ENCODE measurements around the gene ZNF17.

Gene ZNF17

DNA sequence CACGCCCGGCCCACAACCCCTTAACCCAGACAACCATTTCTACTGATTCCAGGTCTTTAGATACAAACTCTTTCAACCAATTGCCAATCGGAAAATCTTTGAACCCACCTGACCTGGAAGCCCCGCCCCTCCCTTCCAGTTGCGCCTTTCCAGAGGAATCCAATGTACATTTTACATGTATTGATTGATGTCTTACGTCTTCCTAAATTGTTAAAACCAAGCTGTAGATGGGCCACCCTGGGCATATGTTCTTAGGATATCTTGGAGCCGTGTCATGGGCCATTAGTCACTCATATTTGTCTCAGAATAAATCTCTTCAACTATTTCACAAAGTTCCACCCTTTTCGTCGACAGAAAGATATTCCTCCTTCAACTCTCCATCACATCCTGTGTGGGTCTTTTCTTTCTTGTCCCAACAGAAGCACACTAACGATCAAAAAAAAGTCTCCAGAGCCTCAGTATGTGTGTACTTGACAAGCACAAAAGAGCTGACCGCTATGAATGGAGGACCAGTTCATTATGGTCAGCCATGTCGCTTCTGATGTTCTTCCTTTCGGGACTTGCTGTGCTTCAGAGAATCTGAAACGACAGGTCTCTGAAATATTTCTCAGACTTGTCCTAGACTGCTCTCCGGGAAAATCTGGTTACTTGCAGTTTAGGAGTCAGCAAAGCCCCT is 23.6 kb downstream of the ZNF17 start:
- DNase-seq: peak in 1 of 2 experiments; percentile 45

DNA sequence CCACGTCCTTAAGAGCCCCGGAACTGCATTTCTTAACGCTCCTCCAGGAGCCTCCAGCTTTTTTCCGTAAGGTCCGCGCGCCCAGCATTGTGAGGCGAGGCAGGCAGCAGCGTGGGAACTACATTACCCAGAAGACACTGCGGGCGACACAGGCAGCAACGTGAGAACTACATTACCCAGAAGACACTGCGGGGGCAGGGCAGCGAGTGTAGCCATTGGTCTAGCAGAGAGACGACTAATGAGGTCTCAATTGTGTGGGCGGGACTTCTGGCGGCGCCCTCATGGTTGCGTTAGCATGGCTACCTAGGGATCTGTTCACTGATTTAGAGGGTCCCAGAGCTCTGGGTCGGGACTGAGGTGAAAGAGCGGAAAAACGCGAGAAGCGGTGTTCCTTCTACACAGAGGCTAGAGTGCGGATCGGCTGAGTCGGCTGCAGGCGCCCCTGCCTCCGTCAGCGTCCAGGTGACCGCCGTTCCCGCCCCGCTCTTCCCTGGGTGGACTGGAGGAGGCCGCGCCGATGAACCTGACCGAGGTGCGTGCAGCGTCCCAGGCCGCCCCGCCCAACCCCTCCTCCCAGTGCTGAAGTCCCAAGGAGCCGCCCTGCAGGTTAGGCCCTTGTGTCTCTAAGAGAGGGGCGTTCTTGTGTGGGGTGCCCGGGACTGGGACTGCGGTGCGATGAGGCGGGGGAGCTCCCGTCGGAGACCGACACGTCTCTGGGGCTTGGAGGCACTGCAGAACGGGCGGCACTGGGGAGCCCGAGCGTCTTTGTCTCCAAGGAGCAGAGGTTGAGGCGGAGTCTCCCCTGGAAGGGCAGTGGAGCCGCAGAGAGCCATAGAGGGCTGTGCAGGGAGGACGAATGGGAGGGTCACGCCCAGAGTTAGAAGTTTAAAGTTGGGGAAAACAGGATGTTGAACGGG is 24.4 kb downstream of the ZNF17 start, which contains the start of gene ZNF749:
Gene ZNF749, plus strand, starts transcription at position 264 of the 917 bp plus-strand sequence. Its CDS starts 254 bp downstream, at position 518.
- peak; percentile 95 to 97 for DNase-seq

DNA sequence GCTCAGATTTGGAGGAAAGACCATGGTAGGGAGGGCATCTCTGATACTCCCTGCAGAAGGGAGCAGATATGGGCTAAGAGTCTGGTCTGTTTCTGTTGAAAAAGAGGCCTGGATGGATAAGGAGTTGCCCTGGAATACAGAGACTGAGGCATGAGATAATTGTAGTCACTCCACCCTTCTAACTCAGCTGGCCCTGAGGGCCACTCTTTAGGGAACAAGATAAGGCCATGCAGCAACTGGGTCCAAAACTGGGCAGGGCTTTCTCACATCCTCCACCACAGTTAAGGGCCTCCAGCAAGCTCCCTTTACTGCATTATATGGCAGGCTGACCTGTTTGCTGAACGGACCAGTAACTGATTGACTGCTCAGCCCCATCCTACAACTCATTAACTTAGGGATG is 25.5 kb downstream of the ZNF17 start:
- DNase-seq: no peak

DNA sequence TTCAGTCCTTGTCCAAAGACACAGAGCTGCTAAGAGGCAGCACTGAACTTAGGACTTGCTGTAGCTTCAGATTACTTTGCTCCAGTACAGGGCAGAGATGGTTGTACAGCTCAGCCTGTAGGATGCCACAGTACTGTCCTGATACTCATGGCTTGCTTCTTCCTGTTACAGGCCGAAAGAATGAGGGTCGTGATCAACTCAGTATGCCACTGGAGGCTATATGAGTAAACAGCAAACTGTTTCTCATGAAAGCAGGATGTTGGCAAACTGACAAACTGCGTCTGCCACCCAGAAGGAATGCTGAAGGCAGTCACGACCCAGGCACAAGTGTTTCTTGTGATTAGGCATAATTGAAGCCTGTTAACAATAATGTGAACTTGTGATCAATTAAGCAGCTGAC is 27.0 kb downstream of the ZNF17 start:
- DNase-seq: no peak

DNA sequence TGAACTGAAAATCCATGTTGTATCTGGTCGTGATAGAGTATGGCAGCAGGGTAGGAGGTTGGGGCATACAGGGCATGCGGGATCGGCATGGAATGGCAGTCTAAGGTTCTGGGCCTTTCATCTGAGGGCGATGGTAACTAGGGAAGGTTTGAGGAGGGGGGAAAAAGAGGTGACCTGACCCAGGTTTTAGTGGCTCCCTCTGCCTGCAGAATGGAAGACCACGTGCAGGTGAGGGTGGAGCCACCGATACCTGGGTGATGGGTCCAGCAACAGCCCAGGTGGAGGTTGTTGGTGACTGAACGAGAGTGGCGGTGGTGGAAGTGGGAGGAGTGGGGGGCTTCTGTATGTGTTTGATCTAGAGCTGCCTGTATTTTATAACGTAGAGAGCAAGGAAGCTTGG is 28.0 kb downstream of the ZNF17 start:
- DNase-seq: no peak

DNA sequence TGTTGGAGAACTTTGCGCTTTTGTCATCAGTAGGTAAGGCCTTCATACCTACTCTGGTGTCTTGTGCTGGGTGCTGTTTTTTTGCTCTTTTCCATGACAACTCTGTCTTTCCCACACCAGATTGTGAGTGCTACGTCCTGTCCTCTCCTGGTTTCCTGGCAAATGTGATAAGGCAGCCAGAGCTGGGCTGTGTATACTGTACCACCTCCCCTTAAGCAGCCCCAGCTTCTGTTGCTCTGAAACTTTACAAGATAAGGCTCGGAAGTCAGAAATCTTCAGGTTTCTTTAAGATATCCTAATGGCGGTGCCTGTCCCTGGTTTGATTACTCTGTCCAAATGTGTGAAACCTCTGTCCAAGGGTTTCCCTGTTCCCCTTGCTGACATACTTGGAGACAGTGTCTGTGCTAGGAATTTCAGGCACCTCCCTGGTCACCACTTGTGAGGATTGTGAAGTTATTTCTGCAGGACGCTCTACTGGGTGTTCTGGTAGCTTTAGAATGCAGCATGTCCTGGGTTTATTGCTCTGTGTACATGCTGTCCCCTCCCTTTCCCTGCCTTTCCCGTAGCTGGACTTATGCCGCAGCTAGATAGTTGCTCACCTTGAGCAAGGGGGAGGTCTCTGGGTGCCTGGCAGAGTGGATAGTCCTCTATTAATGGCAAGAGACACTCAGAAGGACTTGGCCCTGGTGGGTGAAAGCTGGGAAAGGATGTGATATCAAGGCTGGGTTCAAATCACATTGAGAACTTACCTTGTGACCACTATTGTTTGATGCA is 31.2 kb downstream of the ZNF17 start:
- no peak for DNase-seq

DNA sequence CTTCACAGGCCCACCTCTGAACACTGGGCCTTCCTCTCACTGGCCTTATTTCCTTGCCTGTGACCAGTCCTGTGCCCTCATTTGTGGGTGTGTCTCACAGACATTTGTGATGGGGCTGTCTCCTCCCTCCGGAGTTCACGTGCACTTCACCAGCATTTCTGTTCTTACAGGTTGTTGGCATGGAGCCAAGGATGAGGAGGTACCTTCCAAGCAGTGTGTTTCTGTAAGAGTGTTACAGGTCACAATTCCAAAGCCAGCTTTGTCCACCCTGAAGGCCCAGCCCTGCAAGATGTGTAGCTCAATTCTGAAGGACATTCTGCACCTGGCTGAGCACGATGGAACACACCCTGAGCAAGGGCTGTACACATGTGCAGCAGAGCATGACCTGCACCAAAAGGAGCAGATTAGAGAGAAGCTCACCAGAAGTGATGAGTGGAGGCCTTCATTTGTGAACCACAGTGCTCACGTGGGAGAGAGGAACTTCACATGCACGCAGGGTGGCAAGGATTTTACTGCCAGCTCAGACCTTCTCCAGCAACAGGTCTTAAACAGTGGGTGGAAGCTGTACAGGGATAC is 32.2 kb downstream of the ZNF17 start:
- DNase-seq: no peak

DNA sequence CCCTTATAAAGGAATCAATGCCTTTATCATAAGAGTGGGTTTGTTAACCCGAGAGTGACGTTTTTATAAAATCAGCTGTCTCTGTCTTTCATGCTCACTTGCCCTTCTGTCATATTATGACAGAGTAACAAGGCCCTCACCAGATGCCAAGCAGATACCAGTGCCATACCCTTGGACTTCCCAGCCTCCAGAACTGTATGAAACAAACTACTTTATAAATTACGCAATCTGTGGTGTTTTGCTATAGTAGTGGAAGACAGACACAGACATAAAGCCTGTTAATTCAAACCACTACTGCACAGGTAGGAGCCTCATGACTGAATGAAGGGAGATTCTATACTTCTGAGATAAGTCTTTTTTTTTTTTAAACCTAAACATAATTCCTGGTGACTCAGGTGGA is 41.3 kb downstream of the ZNF17 start:
- no peak for DNase-seq

DNA sequence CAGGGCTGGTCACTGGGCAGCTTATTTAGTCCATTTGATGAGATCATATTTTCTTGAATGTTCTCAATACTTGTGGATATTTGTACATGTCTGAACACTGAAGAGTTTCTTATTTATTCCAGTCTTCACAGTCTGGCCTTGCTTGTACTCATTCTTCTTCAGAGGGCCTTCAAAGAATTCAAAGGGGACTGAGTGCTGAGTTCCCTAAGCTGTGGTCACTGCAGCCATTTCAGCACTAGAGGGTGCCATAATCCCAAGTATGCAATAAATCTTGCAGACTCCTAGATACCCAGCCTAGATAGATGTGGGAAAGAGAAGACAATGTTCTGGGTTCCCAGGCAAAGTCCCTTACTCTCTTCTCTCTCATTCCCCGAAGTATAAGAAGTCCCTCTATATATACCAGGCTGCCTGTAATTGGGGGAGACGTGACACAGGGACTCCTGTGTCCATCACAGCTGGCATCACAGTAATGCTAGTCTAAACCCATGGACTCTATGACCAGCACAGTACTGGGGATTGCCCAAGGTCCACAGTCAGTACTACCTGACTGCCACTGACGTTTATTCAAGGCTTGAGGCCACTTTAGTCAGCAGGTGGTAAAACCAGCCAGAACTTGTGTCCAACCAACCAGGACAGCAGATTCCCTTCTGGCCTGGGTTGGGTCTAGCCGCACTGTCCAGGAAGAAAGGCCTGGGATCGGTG is 54.9 kb downstream of the ZNF17 start:
- DNase-seq: peak; percentile 62 to 78

DNA sequence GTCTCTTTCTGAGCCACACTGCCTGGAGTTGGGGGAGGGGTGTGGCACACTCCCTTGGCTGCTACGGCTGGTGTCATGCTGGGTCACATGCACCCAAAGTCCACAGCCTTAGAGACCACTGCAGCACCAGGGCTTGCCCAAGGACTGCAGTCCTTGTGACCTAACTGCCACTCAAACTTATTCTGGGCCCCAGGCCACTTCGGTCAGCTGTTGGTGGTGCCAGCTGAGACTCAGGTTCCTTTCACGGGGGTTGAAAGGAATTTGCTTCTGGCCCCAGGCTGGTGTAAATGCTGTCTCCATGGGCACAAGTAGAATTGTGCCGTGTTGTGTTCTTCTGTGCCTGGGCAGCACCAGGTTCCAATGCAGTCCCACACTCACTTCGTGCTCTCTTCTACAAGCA is 55.5 kb downstream of the ZNF17 start:
- DNase-seq: no peak

Measured in AML-193 (cell line).